Activated CD8-positive, alpha-beta memory T cell treated with anti-CD3 and anti-CD28 coated beads, Interleukin-2, amount 50 U/mL, for 1 hour (primary cell): ENCODE measurements around the gene OR10A5.
"Not testable (repeated sequence)": the region's sequence is repeated elsewhere in the genome, so short reads cannot be mapped to it uniquely, and the experiment has no call there.

ENCODE experiments used
- DNase-seq: peaks from one replicate; pipeline ENCODE4 v3.0.0-alpha.2; 2020; ENCODE audit errors: extremely low read depth

OR10A5 gene, protein sequence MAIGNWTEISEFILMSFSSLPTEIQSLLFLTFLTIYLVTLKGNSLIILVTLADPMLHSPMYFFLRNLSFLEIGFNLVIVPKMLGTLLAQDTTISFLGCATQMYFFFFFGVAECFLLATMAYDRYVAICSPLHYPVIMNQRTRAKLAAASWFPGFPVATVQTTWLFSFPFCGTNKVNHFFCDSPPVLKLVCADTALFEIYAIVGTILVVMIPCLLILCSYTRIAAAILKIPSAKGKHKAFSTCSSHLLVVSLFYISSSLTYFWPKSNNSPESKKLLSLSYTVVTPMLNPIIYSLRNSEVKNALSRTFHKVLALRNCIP

GRCh38 chr11:6845383-6845782 lies at the start of gene OR10A5:
Gene OR10A5 (plus strand): TSS chr11:6845683. CDS start chr11:6845683, 0 bp downstream.
- DNase-seq, result no peak

DNA sequence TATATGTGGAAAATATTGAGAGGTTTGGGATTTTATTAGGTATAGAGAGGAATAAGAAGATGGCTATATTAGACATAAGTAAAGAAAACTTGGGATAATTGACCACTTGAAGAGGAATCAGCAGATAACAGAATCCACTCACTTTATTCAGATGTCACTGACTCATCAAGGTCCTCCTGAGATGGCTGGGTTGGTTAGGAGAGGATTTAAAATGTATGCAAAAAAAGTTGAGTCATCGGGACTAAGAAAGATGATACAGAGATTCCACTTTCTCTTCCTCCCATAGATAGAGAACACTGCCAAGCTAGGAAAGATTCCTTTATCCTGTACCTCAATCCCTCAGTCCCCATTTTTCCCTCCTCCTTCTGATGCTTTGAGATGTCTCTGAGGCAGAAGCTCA lies 46.1 kb upstream of the OR10A5 start, which contains the start of gene OR6A2:
Gene OR6A2 (minus strand): TSS at position 288 of the 400 bp plus-strand sequence. CDS start 3,981 bp downstream, outside the sequence.
- DNase-seq, result no peak

GRCh38 chr11:6801075-6801474 lies 44.4 kb upstream of the OR10A5 start:
- not testable (repeated sequence) for DNase-seq

DNA sequence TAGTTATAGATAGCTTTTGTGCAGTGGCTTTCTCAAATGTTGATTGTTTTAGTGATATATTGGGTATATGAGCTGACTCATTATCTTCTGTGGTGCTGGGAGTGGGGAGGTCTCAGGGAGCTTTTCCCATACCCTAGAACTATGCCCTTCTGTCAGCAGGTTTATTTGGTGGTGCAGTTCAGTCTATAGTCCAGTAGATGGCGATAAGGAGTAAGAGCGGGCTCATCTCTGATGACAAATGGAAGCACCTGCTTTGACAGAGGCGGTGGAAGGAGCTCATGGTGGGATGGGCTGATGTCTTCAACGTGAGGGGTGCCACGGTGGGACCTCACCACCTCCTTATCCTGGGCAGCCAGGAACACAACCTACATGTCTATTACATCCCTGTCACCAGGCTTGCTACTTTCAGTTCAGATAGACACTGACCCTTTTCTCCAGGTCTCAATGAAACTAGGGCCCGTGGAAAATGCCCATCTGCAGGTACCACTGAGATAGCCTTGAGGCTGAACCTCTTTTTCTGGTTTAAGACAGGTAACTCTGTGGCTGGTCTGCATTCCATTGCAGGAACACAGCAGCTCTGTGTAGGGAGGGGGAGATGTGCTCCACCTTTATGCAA lies 33.0 kb upstream of the OR10A5 start:
- DNase-seq, result no peak

DNA sequence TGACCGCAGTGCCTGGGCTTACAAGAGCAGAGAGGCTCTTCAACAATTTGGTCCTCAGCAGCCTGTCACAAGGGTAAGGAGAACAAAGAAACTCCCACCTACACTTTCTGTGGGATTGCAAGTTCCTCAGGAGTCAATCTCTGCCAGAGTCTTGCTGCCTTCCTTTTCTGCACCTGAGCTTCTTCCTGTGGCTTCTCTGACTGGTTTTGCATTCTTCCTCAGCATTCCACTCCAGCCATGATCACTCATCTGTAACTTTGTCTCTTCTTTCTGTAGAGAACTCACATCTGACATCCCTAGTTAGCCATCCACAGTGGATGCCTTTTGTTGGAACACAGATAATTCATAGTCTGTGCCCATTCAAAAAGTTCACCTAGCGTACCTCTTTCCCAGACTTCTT lies 31.8 kb upstream of the OR10A5 start:
- no peak for DNase-seq

DNA sequence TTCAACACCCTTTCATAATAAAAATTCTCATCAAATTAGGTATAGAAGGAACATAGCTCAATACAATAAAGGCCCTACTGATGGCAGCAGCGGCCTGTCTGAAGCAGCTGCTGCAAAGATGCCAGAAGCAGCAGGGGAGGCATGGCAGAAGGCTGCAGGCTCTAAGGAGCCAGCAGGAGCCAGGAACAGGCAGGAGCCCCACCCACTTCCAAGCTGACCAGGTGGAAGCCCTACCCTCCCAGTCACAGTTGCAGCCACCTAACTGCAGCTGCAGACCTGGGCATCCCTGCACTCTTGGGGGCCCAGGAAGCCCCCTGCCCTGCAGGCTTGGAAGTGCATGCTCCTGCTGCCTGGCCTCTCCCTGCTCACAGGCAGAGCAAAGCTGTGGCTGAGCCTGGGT lies 27.8 kb upstream of the OR10A5 start:
- DNase-seq, result no peak

GRCh38 chr11:6818967-6819366 lies 26.5 kb upstream of the OR10A5 start:
- no peak for DNase-seq

DNA sequence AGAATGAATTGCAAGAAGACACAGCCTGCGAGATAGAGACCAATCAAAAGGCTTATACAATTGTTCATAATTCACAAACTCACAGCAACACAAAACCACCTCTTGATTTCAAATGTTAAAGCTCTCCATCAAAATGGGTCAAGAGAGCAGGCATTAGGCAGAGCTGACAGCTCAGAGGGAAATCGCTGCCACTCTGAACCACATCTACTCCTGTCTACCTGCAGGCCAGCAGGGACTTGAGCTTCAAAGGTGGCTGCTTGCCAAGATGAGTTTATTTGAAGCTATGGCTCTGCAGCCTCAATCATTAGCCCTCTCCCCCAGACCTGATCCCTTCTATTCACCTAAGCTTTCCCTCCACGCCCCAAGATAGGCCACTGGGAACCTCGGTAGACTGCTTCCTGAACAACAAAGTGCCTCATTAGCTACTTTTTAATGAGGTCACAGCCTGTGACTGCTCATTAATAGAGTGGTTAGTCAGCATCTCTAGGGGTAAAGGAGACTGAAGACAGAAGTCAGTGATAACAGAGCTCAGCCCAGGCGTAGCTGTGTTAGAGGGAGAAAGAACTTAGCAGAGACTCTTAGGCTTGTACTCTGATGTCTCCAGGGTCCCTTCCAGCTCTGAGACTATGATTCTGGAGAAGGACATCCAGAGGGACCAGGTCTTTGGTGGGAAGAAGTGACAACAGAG lies 21.2 kb upstream of the OR10A5 start:
- no peak for DNase-seq

DNA sequence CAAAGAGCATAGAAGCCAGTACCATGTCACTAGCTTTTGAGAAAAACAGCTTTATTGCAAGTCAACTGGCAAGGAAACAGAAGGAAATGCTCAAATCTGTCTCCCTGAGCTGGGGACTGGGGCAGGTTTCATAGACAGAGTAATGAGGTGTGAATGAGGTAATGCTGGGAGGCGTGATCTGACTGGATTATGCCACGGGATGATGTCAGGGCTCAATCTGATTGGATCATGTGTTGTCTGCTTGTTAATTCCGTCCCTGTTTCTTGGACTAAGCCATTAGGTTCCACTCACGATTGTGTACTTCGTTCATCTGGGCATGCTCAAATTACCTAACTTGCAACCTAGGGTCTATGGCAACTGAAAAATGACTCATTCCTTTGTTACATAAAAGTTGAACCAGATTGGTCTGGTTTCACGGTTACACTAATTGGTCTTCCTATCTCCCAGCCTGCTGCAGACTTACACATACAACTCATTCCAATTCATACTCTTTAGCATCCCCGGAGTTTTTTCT lies 20.2 kb upstream of the OR10A5 start:
- DNase-seq, result no peak

DNA sequence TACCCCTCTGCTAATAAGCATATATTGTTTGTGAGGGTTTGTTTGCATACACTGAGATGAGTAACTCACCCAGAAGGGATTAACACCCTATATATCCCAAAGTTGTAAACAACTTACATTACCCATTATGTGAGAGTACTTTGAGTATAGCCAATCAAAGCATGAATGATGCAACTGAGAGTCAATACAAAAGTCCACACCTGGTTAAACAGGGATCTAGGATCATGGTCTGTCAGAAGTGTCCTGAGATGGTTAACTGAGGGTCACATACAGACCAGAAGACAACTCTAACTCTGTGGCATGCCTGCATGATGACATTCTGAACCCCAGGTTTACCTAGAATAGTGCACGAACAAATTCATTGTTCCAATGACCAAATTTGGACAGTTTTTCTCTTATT lies 17.4 kb upstream of the OR10A5 start:
- DNase-seq, result no peak

GRCh38 chr11:6833356-6833755 lies 12.1 kb upstream of the OR10A5 start:
- no peak for DNase-seq

GRCh38 chr11:6834021-6834420 lies 11.5 kb upstream of the OR10A5 start:
- no peak for DNase-seq

GRCh38 chr11:6841694-6842093 lies 3.8 kb upstream of the OR10A5 start:
- DNase-seq, result no peak

GRCh38 chr11:6843670-6844069 lies 1.8 kb upstream of the OR10A5 start:
- no peak for DNase-seq

- DNase-seq, result no peak
Observed at GRCh38 chr11:6844356-6844755, 1.1 kb upstream of the OR10A5 start.

DNA sequence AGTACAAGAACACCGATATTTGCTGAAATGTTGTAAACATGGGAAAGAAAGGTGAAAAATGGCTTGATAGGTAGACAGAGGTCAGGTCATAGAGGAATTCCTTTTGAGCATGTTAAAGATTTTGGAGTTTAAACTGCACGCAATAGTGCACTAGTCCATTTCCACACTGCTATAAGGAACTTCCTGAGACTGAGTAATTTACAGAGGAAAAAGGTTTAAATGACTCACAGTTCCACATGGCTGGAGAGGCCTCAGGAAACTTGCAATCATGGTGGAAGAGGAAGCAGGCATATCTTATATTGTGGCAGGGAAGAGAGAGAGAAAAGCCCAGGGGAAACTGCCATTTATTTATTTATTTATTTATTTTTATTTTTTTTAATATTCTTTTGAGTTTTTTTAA lies 5.0 kb downstream of the OR10A5 start:
- no peak for DNase-seq

GRCh38 chr11:6854801-6855200 lies 9.3 kb downstream of the OR10A5 start:
- DNase-seq, result not testable (repeated sequence)

DNA sequence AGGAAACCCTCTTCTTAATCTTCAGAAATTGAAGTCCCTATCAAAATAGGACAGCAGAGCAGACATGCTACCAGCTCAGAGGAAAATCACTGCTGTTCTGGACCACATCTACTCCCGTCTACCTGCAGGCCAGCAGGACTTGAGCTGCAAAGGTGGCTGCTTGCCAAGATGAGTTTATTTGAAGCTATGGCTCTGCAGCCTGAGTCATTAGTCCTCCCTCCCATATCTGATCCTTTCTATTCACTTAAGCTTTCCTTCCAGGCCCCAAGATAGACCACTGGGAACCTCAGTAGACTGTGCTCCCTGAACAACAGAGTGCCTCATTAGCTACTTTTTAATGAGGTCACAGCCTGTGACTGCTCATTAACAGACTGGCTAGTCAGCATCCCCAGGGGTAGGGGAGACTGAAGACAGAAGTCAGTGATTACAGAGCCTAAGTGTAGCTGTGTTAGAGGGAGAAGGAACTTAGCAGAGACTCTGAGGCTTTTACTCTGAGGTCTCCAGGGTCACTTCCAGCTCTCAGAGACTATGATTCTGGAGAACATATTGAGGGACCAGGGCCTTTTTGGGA lies 10.6 kb downstream of the OR10A5 start:
- no peak for DNase-seq

DNA sequence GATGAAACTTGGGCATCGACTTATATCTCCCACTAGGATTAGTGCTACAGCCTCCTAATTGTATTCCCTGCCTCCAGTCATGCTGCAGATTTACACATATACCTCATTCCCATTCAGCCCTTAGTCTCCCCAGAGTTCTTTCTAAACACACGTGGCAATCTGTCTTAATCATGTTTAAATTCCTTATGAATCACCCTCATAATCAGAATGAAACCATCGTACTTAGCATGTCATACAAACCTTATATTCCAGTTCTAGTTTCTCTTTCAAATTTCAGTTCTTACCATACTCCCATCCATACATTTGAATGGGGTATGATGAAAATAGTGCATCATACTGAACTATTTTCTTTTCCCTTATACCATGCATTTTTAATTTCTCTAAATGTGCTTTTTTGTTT lies 11.4 kb downstream of the OR10A5 start:
- no peak for DNase-seq

- no peak for DNase-seq
Observed at GRCh38 chr11:6862961-6863360, 17.5 kb downstream of the OR10A5 start, which contains the start of gene OR10A2. Gene OR10A2 (plus strand): TSS chr11:6863057. CDS start chr11:6869755, 6,698 bp downstream.

DNA sequence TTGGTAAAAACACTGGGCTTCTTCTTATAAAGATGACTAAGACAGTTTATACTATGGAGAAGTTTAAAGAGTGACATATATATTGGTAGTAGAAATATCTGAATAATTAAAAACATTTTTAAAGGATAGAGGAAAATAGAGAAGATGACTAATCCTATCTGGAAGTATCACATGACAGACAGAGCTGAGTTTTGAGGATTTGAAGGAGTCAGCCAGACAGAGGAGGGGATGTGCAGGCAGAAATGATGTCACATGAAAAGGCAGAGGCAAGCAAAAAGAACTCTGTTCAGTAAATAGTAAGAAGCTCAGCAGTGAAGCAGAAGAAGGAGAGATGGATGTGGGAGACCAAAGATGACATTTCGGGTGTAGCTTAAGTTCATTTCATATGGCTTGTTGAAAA lies 19.0 kb downstream of the OR10A5 start:
- no peak for DNase-seq

- no peak for DNase-seq
Observed at GRCh38 chr11:6871278-6871677, 25.8 kb downstream of the OR10A5 start.
